Measurements from ENCODE around the gene PTPRH. TPM values are rescaled to one million over a fixed set of nuclear protein-coding genes. Genes with fewer than 3 reads are reported as not detected.

Gene PTPRH
- total RNA-seq, 1 experiment from 2014 or later, result 0.17 TPM

DNA sequence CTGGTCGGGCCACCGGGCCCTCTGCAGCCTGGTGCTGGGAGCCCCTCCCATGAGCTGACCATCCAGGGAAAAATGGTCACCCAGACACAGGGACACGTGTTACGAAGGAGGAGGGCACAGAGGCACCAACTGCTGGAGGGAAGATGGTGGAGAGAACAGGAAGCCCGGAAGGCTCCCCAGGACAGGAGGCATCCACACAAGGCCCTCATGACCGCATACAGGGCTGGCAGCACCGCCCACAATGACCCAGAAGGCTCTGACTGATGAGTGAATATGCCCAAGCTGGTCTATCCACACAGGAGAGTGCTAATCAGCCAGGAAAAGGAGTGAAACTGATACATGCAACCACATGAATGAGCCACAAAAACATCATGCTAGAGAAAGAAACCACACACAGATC is 33.2 kb upstream of the PTPRH start:
- POLR2A ChIA-PET (ENCODE audit: low non-redundant PET), result no interaction called here
- CTCF ChIA-PET, result no interaction called here
- H3K9me3 ChIP-seq (ENCODE audit: low read depth, low read length, poor library complexity, severe bottlenecking), result no peaks in the 10 kb centered on the region
- H3K4me1 ChIP-seq (ENCODE audit: insufficient read depth, low read length, poor library complexity, severe bottlenecking), result no peaks in the 10 kb centered on the region
- DNase-seq (ENCODE audit: low spot score), result no peak
- TF ChIP-seq, protein P1, sequence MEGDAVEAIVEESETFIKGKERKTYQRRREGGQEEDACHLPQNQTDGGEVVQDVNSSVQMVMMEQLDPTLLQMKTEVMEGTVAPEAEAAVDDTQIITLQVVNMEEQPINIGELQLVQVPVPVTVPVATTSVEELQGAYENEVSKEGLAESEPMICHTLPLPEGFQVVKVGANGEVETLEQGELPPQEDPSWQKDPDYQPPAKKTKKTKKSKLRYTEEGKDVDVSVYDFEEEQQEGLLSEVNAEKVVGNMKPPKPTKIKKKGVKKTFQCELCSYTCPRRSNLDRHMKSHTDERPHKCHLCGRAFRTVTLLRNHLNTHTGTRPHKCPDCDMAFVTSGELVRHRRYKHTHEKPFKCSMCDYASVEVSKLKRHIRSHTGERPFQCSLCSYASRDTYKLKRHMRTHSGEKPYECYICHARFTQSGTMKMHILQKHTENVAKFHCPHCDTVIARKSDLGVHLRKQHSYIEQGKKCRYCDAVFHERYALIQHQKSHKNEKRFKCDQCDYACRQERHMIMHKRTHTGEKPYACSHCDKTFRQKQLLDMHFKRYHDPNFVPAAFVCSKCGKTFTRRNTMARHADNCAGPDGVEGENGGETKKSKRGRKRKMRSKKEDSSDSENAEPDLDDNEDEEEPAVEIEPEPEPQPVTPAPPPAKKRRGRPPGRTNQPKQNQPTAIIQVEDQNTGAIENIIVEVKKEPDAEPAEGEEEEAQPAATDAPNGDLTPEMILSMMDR (conservative IDR thresholded peaks at IDR 0.05; ENCODE audit: low read depth, low read length), result no peak
- no peak for TF ChIP-seq EZH2 (IDR thresholded peaks at IDR 0.05; ENCODE audit: borderline replicate concordance, low read depth, low read length, poor library complexity, severe bottlenecking)
- intact Hi-C loops (cut with micrococcal nuclease; ENCODE audit: unreplicated experiment), result no loop called here
- no peak overlapping the region for H3K27ac ChIP-seq (ENCODE audit: low read depth, low read length, poor library complexity, severe bottlenecking)
- peaks cover 73% of the 10 kb centered on the region for H3K36me3 ChIP-seq (ENCODE audit: insufficient read depth, low read length, poor library complexity, severe bottlenecking)
- H3K27me3 ChIP-seq (replicated peaks; ENCODE audit: insufficient read depth, low read depth, low read length, poor library complexity), result no peaks in the 10 kb centered on the region
- BruUV-seq (replicated peaks), result no TSS peak
- no peak overlapping the region for H3K4me3 ChIP-seq (ENCODE audit: low read depth, low read length, poor library complexity, severe bottlenecking)

- ChIA-PET POLR2A (ENCODE audit: low non-redundant PET) (no interaction called here), CTCF (no interaction called here)
- no peak overlapping the region for H3K4me3 ChIP-seq (ENCODE audit: low read depth, low read length, poor library complexity, severe bottlenecking)
- no peak for TF ChIP-seq EZH2 (IDR thresholded peaks at IDR 0.05; ENCODE audit: borderline replicate concordance, low read depth, low read length, poor library complexity, severe bottlenecking)
- TF ChIP-seq, protein P1 (conservative IDR thresholded peaks at IDR 0.05; ENCODE audit: low read depth, low read length), result no peak
- DNase-seq (ENCODE audit: low spot score), result no peak
- no peak overlapping the region for H3K27ac ChIP-seq (ENCODE audit: low read depth, low read length, poor library complexity, severe bottlenecking)
- no peaks in the 10 kb centered on the region for H3K4me1 ChIP-seq (ENCODE audit: insufficient read depth, low read length, poor library complexity, severe bottlenecking)
- no peaks in the 10 kb centered on the region for H3K9me3 ChIP-seq (ENCODE audit: low read depth, low read length, poor library complexity, severe bottlenecking)
- H3K36me3 ChIP-seq (ENCODE audit: insufficient read depth, low read length, poor library complexity, severe bottlenecking), result peaks cover 77% of the 10 kb centered on the region
- BruUV-seq (replicated peaks), result no TSS peak
- H3K27me3 ChIP-seq (replicated peaks; ENCODE audit: insufficient read depth, low read depth, low read length, poor library complexity), result no peaks in the 10 kb centered on the region
- intact Hi-C loops (cut with micrococcal nuclease; ENCODE audit: unreplicated experiment), result no loop called here
Measured at GRCh38 chr19:55241935-55242464, 32.7 kb upstream of the PTPRH start.

GRCh38 chr19:55241143-55241934 is 32.0 kb upstream of the PTPRH start:
- Histone ChIP-seq H3K27ac (ENCODE audit: low read depth, low read length, poor library complexity, severe bottlenecking) (no peak overlapping the region), H3K4me3 (ENCODE audit: low read depth, low read length, poor library complexity, severe bottlenecking) (no peak overlapping the region), H3K36me3 (ENCODE audit: insufficient read depth, low read length, poor library complexity, severe bottlenecking) (peaks cover 81% of the 10 kb centered on the region), H3K4me1 (ENCODE audit: insufficient read depth, low read length, poor library complexity, severe bottlenecking) (no peaks in the 10 kb centered on the region), H3K27me3 (replicated peaks; ENCODE audit: insufficient read depth, low read depth, low read length, poor library complexity) (no peaks in the 10 kb centered on the region), H3K9me3 (ENCODE audit: low read depth, low read length, poor library complexity, severe bottlenecking) (no peaks in the 10 kb centered on the region)
- POLR2A ChIA-PET (ENCODE audit: low non-redundant PET), result no interaction called here
- CTCF ChIA-PET, result interaction anchor here (0.5 kb wide), 1 partner anchor 51 kb away, joined by 4 read pairs; no protein-coding TSS in a partner anchor
- BruUV-seq (replicated peaks), result no TSS peak
- intact Hi-C loops (cut with micrococcal nuclease; ENCODE audit: unreplicated experiment), result no loop called here
- TF ChIP-seq, protein P1 (conservative IDR thresholded peaks at IDR 0.05; ENCODE audit: low read depth, low read length), result no peak
- no peak for TF ChIP-seq EZH2 (IDR thresholded peaks at IDR 0.05; ENCODE audit: borderline replicate concordance, low read depth, low read length, poor library complexity, severe bottlenecking)
- no peak for DNase-seq (ENCODE audit: low spot score)

Measured in A673 (cell line).